Activated CD8-positive, alpha-beta memory T cell treated with anti-CD3 and anti-CD28 coated beads, Interleukin-2, amount 50 U/mL, for 24 hours (primary cell): Measurements from ENCODE around the gene LRRC75B.

Experiments used
- DNase-seq: peaks from one replicate; pipeline ENCODE4 v3.0.0-alpha.2; 2020; ENCODE audit errors: extremely low read depth

LRRC75B gene

DNA sequence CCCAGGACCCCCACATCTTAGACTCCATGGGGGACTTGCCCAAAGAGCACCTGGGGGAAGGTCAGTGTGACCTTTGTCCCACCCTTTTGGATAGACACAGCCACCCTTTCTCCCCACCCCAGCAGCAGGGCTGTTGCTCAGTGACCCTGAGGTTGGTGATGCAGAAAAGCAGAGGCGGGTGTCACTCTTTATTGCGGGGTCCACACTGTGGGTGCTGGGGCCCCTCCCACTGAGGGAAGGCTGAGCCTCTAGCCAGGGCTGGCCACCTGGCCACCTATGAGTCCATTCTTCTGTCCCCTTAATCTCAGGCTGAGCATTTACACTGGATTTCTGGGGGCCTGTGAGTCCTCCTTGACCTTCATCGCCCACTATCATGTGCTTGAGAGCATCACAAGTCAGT, 7.4 kb downstream of the LRRC75B start:
- DNase-seq = no peak

DNA sequence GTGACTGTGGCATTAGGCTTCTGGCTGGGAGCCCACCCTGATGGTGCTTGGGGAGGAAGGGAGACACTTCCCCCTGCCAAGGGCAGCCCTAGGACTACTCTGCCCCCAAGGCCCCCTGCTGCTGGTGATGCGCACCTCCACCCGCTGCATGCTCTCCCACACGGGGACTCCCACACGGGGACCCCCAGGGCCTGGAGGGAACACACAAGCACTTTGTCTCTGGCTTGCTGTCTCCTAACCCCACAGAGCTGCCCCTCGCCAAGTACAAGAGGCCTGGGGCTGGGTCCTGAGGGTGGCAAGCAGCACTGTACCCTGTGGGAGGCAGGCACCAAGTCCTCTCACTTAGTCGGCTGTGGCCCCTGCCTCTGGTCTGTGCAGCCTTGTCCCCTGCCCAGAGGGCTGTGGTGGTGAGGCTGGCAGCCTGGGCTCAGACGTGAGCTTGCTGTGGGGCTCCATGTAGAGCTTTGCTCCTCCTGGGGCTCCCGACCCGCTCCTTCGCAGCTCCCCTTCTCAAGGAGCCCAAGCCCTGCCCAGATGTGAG, 7.9 kb downstream of the LRRC75B start:
- DNase-seq = no peak

- no peak for DNase-seq
These were observed 8.6 kb downstream of the LRRC75B start for GRCh38 chr22:24584166-24584790.

- no peak for DNase-seq
These were observed 9.4 kb downstream of the LRRC75B start for GRCh38 chr22:24583221-24584165.

GRCh38 chr22:24582056-24582814, 10.6 kb downstream of the LRRC75B start:
- DNase-seq = no peak

DNA sequence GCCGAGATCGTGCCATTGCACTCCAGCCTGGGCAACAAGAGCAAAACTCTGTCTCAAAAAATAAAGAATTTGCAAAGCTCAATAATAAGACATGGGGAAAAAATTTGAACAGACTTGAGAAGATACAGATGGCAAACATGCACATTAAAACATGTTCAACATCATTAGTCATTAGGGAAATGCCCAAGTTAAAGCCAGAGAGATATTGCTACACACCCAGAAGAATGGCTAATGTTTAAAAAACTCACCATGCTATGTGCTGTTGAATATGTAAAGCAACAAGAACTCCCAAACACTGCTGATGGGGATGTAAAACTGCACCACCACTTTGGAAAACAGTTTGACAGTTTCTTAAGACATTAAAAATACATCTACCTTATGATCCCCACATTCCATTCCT, 12.6 kb downstream of the LRRC75B start:
- DNase-seq = no peak

- no peak for DNase-seq
These were observed 13.6 kb downstream of the LRRC75B start for GRCh38 chr22:24579258-24579601.

DNA sequence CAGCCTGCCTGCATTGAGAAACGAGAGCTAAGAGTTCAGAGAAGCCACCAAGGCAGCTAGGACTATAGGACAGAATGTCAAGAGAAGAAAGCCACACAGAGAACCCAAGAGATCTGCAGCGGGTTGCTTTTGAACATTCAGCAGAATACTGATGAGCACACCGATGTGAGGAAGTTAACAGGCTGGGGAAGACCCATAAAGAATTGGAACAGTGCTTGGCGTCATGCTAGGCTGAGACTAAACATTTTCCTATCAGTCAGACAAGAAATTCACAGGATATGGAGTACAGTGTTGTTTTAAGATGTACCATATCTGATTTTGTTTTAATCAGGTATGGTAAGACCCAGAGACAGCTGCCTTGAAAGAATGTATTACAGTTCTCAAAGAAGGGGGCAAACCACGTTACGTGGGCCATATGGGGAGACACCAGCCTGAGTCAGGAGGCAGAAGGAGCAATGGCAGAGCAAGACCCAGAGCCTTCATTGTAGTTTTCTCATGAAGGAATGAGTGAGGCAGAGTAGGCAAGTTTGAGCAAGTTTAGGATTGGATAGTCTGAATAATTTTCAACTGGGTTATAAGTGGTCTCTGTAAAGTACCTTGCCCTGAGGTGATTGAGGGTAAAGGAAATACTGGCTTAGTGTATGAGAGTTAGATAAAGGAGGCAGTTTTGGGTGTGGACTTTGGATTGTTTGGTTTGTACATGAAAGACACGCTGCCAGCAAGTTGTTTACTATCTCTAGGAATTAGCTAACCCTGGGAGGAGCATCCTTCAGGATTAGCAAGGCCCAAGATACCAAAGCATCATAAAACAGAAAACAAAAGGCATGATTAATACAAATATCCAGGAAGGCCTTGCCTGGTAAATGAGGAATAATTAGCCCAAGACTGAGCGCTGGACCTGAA, 14.3 kb downstream of the LRRC75B start:
- no peak for DNase-seq

- DNase-seq = no peak
These were observed 16.1 kb downstream of the LRRC75B start for GRCh38 chr22:24576778-24577177.

DNA sequence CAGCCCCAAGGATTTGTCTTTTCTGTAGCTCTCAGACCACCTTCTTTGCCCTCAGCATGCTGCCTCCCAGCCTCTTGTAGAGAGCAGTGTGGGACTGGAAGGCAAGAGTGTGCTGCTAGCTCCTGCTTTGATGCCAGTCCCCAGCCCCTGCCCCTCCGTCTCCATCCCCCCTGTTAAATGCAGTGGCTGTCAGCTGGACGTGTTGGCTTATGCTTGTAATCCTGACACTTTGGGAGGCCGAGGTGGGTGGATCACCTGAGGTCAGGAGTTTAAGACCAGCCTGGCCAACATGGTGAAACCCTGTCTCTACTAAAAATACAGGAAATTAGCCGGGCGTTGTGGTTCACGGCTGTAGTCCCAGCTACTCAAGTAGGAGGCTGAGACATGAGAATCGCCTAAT, 21.6 kb downstream of the LRRC75B start:
- no peak for DNase-seq

DNA sequence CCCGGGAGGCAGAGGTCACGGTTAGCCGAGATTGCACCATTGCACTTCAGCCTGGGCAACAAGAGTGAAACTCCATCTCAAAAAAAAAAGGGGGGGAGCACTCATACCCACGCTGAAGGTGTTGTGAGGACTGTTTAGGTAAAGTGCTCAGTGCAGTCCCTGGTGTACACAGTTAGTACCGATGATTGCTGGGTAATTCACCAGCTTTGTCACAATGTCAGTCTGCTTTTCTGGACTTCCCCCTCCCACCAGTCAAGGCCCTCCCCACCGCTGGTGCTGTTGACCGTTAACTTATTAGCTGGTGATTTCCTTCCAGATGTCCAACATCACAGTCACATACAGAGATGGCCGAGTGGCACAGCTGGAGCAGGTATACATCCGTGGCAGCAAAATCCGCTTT, 25.2 kb downstream of the LRRC75B start:
- no peak for DNase-seq

- no peak for DNase-seq
These were observed 25.9 kb downstream of the LRRC75B start for GRCh38 chr22:24566899-24567511.

GRCh38 chr22:24565077-24565476, 27.8 kb downstream of the LRRC75B start:
- DNase-seq = no peak

DNA sequence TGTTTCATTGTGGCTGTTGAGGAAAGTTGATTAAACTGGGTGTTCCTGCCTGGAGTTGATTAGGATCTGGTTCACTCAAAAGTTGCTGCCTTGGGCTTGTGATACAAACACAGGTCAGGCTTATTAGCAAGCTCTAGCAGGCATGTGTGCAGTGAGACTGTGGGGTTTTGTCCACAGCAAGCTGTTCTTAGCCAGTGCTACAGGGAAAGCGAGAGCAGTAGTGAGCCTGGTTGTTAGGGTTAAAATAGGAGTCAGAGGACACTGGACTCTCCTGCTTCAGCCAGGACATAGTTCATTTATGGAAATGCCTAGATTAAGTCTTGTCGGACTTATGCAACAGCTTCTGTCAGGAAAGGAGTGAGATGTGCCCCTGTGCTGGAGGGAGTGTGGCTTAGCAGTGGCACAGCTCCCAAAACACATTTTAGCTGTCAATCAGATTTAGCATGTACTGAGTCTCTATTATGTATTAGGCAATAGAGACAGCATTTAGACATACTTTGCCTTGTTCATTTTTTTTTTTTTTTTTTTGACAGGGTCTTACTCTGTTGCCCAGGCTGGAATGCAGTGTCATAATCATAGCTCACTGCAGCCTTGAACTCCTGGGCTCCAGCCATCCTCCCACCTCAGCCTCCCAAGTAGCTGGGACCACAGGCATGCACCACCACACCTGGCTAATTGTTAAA, 28.4 kb downstream of the LRRC75B start:
- no peak for DNase-seq

DNA sequence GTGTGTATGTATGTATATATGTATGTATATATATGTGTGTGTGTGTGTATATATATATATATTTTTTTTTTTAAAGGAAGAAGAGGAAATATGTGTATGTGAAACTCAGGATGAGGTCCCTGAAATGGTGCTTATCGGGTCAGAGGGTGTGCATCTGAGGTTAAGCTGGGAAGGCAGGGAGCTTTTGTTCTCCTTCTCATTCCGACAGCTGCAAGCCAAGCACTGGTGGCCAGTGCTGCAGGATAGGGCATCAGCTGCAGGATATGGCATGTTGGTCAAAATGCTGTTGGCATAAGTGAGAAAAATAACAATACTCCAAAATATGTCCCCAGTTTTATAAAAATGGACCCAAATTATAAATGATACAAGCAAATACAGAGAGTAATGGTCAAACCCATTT, 29.6 kb downstream of the LRRC75B start:
- no peak for DNase-seq

- DNase-seq = no peak
These were observed 33.4 kb downstream of the LRRC75B start for GRCh38 chr22:24559471-24559870.

GRCh38 chr22:24555165-24556039, 37.5 kb downstream of the LRRC75B start, which contains the start of gene SNRPD3:
SNRPD3 (plus strand) TSS chr22:24555999; CDS start chr22:24557675, 1,676 bp downstream.
- peak; percentile 99 for DNase-seq

DNA sequence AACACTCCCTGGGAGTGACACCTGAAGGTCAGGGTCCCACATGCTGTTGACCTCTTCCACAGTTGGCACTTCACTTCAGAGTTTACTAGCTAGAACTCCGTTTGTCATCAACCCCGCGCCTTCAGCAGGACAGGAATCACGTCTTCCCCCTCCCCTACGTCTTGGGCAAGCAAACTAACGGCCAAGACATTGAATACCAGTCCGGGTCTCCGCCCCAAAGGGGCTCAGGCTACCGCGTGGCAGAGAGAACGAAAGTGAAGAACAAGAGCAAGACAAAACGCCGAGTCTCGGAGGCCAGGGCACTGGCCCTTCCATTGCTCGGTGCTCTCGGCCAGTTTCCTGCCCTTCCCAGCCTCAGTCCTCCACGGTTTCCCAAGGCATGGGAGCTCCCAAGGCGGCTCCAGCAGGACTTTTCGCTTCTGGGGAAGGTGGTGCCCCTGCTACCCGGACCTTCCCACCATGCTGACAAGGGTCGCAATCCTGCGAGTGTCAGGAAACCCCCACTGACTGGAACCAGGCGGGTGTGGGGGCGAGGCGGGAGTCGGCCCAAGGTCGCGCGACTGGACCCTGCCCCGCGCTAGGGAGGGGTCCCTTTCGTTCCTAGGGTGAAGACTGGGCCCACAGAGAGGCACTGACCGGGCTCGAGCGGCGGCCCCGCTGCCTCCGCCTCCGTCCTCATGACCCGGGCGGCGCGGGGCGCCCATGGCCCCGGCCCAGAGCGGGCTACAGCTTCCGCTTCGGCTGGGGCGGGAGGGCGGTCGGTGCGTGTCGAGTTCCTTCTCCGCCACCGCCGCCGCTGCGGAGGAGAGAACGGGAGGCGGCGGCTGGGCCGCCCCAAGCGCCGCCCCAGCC, 38.3 kb downstream of the LRRC75B start, which contains the start of gene GUCD1:
Gene GUCD1, minus strand, starts transcription at position 826 of the 852 bp plus-strand sequence. Its CDS starts 147 bp downstream, at position 679.
- no peak for DNase-seq
